Retinal pigment epithelial cell (primary cell): ENCODE results near the gene ABCD3.

Experiments used
- DNase-seq: peaks from one replicate; pipeline ENCODE4 v3.0.0-alpha.2; 2010; ENCODE audit warnings: low read depth
- H3K4me3 ChIP-seq: 2 replicates; pipeline ENCODE4 v1.5.1; 2011; ENCODE audit warnings: mild to moderate bottlenecking, low read length, control low read depth, moderate library complexity
- CTCF ChIP-seq: conservative IDR thresholded peaks from 2 replicates; pipeline ENCODE4 v1.5.1; 2011; ENCODE audit warnings: low read depth, low read length, control low read depth, inconsistent platforms

ABCD3 gene

GRCh38 chr1:94526152-94526980, 108.2 kb downstream of the ABCD3 start:
- DNase-seq: no peak
- H3K4me3 ChIP-seq: no peak overlapping the region
- no peak for TF ChIP-seq CTCF

GRCh38 chr1:94527447-94528031, 109.3 kb downstream of the ABCD3 start:
- DNase-seq: peak; percentile 95
- no peak for TF ChIP-seq CTCF
- H3K4me3 ChIP-seq: no peak overlapping the region

- no peak overlapping the region for H3K4me3 ChIP-seq
- no peak for DNase-seq
- TF ChIP-seq CTCF: no peak
These were observed 110.1 kb downstream of the ABCD3 start for GRCh38 chr1:94528299-94528698.

- H3K4me3 ChIP-seq: no peak overlapping the region
- no peak for TF ChIP-seq CTCF
- DNase-seq: no peak
These were observed 110.6 kb downstream of the ABCD3 start for GRCh38 chr1:94528826-94529225.

- DNase-seq: no peak
- TF ChIP-seq CTCF: no peak
- no peak overlapping the region for H3K4me3 ChIP-seq
These were observed 111.2 kb downstream of the ABCD3 start for GRCh38 chr1:94529416-94529815.

- H3K4me3 ChIP-seq: no peak overlapping the region
- DNase-seq: no peak
- no peak for TF ChIP-seq CTCF
These were observed 112.2 kb downstream of the ABCD3 start for GRCh38 chr1:94530373-94530878.

GRCh38 chr1:94531664-94532063, 113.5 kb downstream of the ABCD3 start:
- no peak for DNase-seq
- TF ChIP-seq CTCF: no peak
- H3K4me3 ChIP-seq: no peak overlapping the region
